Neural progenitor cell (in vitro differentiated cells): ENCODE measurements around the gene RALGAPA1. TPM values are rescaled to one million over a fixed set of nuclear protein-coding genes. Genes with fewer than 3 reads are reported as not detected.
"Not testable (repeated sequence)": the region's sequence is repeated elsewhere in the genome, so short reads cannot be mapped to it uniquely, and the experiment has no call there.

Experiments used
- DNase-seq: peaks from one replicate; pipeline ENCODE4 v3.0.0-alpha.2; 2016; ENCODE audit warnings: low spot score
- H2AFZ ChIP-seq: fragments of 200-600 bp; sonication (generic); replicated peaks from 2 replicates; pipeline ENCODE4 v1.6.1; 2016; ENCODE audit warnings: antibody characterized with exemption
- H3F3A ChIP-seq: fragments of 200-600 bp; sonication (generic); 2 replicates; pipeline ENCODE4 v1.6.1; 2016; ENCODE audit warnings: antibody characterized with exemption, low read depth
- H3K27ac ChIP-seq: fragments of 200-600 bp; sonication (generic); 2 replicates; pipeline ENCODE4 v1.5.1; 2016; ENCODE audit warnings: mild to moderate bottlenecking
- H3K27me3 ChIP-seq: fragments of 200-600 bp; sonication (generic); 2 replicates; pipeline ENCODE4 v1.6.1; 2016; ENCODE audit warnings: mild to moderate bottlenecking, moderate library complexity
- H3K36me3 ChIP-seq: fragments of 200-600 bp; sonication (generic); 2 replicates; pipeline ENCODE4 v1.5.1; 2016
- H3K4me1 ChIP-seq: fragments of 200-600 bp; sonication (generic); 2 replicates; pipeline ENCODE4 v1.6.1; 2016; ENCODE audit warnings: mixed run types
- H3K4me2 ChIP-seq: fragments of 200-600 bp; sonication (generic); 2 replicates; pipeline ENCODE4 v1.6.1; 2016
- H3K4me3 ChIP-seq: fragments of 200-600 bp; sonication (generic); 2 replicates; pipeline ENCODE4 v1.5.1; 2016
- H3K79me2 ChIP-seq: fragments of 200-600 bp; sonication (generic); 2 replicates; pipeline ENCODE4 v1.6.1; 2016; ENCODE audit warnings: low read depth
- H3K9ac ChIP-seq: fragments of 200-600 bp; sonication (generic); 2 replicates; pipeline ENCODE4 v1.6.1; 2016
- H3K9me3 ChIP-seq: fragments of 200-600 bp; sonication (generic); 2 replicates; pipeline ENCODE4 v1.5.1; 2016; ENCODE audit warnings: low read depth
- H4K20me1 ChIP-seq: fragments of 200-600 bp; sonication (generic); 2 replicates; pipeline ENCODE4 v1.6.1; 2016; ENCODE audit warnings: low read depth
- H3K27ac Mint-ChIP-seq: 3 replicates; pipeline ENCODE4 v1.8.0; 2021; ENCODE audit warnings: mixed read lengths
- H3K27me3 Mint-ChIP-seq: 2 replicates; pipeline ENCODE4 v1.8.0; 2022; ENCODE audit warnings: low read depth, mild to moderate bottlenecking, inconsistent platforms, moderate library complexity, mixed read lengths; ENCODE audit not compliant: insufficient read depth
- H3K36me3 Mint-ChIP-seq: 3 replicates; pipeline ENCODE4 v1.8.0; 2021; ENCODE audit warnings: mixed read lengths
- H3K4me1 Mint-ChIP-seq: 3 replicates; pipeline ENCODE4 v1.8.0; 2021; ENCODE audit warnings: mixed read lengths
- H3K4me3 Mint-ChIP-seq: 3 replicates; pipeline ENCODE4 v1.8.0; 2021; ENCODE audit warnings: mild to moderate bottlenecking, moderate library complexity, mixed read lengths
- H3K9me3 Mint-ChIP-seq: 3 replicates; pipeline ENCODE4 v1.8.0; 2020; ENCODE audit warnings: mixed read lengths
- EZH2 ChIP-seq: fragments of 200-600 bp; sonication (generic); IDR thresholded peaks from 2 replicates; pipeline ENCODE4 v1.6.1; 2017; ENCODE audit warnings: antibody characterized with exemption, mild to moderate bottlenecking, moderate library complexity
- EZH2phosphoT487 ChIP-seq: fragments of 200-600 bp; sonication (generic); IDR thresholded peaks from 2 replicates; pipeline ENCODE4 v1.6.1; 2017; ENCODE audit warnings: antibody characterized with exemption
- total RNA-seq: library from RNA; depleted of rRNA; stranded (reverse); fragments of >200 nt; gene quantifications from 2 replicates; pipeline ENCODE4 v1.2.3, GENCODE V29; 2015; ENCODE audit warnings: low replicate concordance
- TF ChIP-seq, protein P1 (sequence below): fragments of 200-600 bp; sonication (generic); IDR thresholded peaks from 2 replicates; pipeline ENCODE4 v1.5.1; 2017; ENCODE audit warnings: antibody characterized with exemption, mild to moderate bottlenecking

RALGAPA1 gene
- total RNA-seq, 1 donor from 2014 or later, result 31.7 TPM

DNA sequence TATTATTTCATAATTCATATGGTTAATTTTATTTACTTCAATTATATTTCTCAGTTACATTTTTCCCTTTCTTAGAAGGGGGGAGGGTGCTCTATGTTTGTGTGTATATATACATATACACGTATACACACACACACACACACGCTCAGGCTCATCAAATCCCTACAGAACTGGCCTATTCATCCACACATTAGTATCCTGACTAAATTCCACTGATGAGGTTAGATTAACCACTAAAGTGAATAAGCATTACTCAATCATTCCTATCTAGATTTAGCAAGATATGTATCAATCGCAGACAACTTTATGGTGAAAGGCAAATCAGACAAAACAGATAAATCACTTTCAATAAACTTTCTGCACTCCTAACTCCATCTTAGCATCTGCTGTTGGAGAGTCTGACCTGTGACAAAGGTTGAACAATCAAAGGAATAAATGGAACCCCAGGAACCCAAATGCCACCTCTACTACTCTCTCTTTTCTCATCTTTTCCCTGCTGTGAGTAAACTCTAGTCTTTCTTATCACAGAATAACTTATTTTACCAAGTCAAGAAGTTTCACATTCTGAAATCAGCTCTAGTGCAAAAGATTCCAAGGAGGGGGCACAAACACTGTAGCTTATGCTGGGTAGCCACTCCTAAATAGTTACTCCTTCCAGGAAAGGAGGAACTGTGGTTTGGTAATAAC, 67.6 kb downstream of the RALGAPA1 start:
- no peaks in the 10 kb centered on the region for H3K79me2 ChIP-seq
- H2AFZ ChIP-seq, result no peak overlapping the region
- H3K36me3 ChIP-seq, result no peaks in the 10 kb centered on the region
- TF ChIP-seq EZH2 (no peak), EZH2phosphoT487 (no peak)
- TF ChIP-seq, protein P1, sequence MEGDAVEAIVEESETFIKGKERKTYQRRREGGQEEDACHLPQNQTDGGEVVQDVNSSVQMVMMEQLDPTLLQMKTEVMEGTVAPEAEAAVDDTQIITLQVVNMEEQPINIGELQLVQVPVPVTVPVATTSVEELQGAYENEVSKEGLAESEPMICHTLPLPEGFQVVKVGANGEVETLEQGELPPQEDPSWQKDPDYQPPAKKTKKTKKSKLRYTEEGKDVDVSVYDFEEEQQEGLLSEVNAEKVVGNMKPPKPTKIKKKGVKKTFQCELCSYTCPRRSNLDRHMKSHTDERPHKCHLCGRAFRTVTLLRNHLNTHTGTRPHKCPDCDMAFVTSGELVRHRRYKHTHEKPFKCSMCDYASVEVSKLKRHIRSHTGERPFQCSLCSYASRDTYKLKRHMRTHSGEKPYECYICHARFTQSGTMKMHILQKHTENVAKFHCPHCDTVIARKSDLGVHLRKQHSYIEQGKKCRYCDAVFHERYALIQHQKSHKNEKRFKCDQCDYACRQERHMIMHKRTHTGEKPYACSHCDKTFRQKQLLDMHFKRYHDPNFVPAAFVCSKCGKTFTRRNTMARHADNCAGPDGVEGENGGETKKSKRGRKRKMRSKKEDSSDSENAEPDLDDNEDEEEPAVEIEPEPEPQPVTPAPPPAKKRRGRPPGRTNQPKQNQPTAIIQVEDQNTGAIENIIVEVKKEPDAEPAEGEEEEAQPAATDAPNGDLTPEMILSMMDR, result no peak
- Mint-ChIP-seq H3K4me3 (no peak overlapping the region), H3K4me1 (peaks cover 5% of the 10 kb centered on the region), H3K36me3 (peaks cover 7% of the 10 kb centered on the region), H3K9me3 (no peaks in the 10 kb centered on the region), H3K27ac (no peak overlapping the region), H3K27me3 (no peaks in the 10 kb centered on the region)
- no peak overlapping the region for H3K4me2 ChIP-seq
- no peaks in the 10 kb centered on the region for H3K27me3 ChIP-seq
- H3K9ac ChIP-seq, result no peak overlapping the region
- DNase-seq, result no peak
- no peak overlapping the region for H3K27ac ChIP-seq
- H3K9me3 ChIP-seq, result no peaks in the 10 kb centered on the region
- no peaks in the 10 kb centered on the region for H3F3A ChIP-seq
- H3K4me3 ChIP-seq, result no peak overlapping the region
- H4K20me1 ChIP-seq, result no peaks in the 10 kb centered on the region
- peaks cover 5% of the 10 kb centered on the region for H3K4me1 ChIP-seq

DNA sequence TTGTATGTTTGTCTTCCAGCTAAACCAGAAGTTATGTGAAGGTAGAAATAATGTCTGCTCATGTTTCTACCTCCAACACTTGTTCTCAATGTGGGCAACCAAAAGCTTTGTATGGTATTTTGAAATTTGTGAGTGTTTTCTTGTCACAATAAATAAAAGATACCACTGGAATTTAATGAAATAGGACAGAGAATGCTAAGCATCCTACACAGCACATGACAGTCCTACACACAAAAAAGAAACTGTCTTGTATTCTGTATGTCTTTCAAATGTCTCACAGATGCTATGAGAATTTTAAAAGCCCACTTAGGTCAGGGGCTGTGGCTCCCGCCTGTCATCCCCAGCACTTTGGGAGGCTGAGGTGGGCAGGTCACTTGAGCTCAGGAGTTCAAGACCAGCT, 68.9 kb downstream of the RALGAPA1 start:
- Mint-ChIP-seq H3K27ac (no peak overlapping the region), H3K4me1 (peaks cover 5% of the 10 kb centered on the region), H3K36me3 (peaks cover 12% of the 10 kb centered on the region), H3K4me3 (no peak overlapping the region), H3K27me3 (no peaks in the 10 kb centered on the region), H3K9me3 (peaks cover 3% of the 10 kb centered on the region)
- Histone ChIP-seq H2AFZ (no peak overlapping the region), H3K4me3 (no peak overlapping the region), H3F3A (no peaks in the 10 kb centered on the region), H3K9ac (no peak overlapping the region), H3K4me2 (no peak overlapping the region), H3K9me3 (no peaks in the 10 kb centered on the region), H4K20me1 (no peaks in the 10 kb centered on the region), H3K27me3 (no peaks in the 10 kb centered on the region), H3K36me3 (no peaks in the 10 kb centered on the region), H3K27ac (no peak overlapping the region), H3K79me2 (no peaks in the 10 kb centered on the region), H3K4me1 (peaks cover 5% of the 10 kb centered on the region)
- TF ChIP-seq EZH2 (no peak), EZH2phosphoT487 (no peak)
- TF ChIP-seq, protein P1, result no peak
- no peak for DNase-seq

- not testable (repeated sequence) for H3K27ac ChIP-seq, H2AFZ ChIP-seq, H3K79me2 ChIP-seq, H3K9me3 ChIP-seq, H3K4me1 ChIP-seq, H3K4me2 ChIP-seq, H3K4me1 Mint-ChIP-seq, H3K27me3 Mint-ChIP-seq, DNase-seq, H3K4me3 ChIP-seq, H4K20me1 ChIP-seq, H3K9ac ChIP-seq, H3K36me3 ChIP-seq, H3K4me3 Mint-ChIP-seq, H3K27ac Mint-ChIP-seq, H3F3A ChIP-seq, H3K27me3 ChIP-seq
- Mint-ChIP-seq H3K9me3 (peaks cover 17% of the 10 kb centered on the region), H3K36me3 (peaks cover 40% of the 10 kb centered on the region)
These were observed 73.9 kb downstream of the RALGAPA1 start for GRCh38 chr14:35735163-35735562.

GRCh38 chr14:35733510-35733909, 75.6 kb downstream of the RALGAPA1 start:
- H3K4me1 ChIP-seq, H3K4me3 ChIP-seq, H3F3A ChIP-seq, H3K4me3 Mint-ChIP-seq, H3K27ac Mint-ChIP-seq, H3K79me2 ChIP-seq, H3K27me3 Mint-ChIP-seq, H3K27me3 ChIP-seq, DNase-seq, H3K4me2 ChIP-seq, H3K9ac ChIP-seq, H3K9me3 ChIP-seq, H3K4me1 Mint-ChIP-seq, H2AFZ ChIP-seq, H3K27ac ChIP-seq, H4K20me1 ChIP-seq, H3K36me3 ChIP-seq: not testable (repeated sequence)
- H3K36me3 Mint-ChIP-seq, result peaks cover 42% of the 10 kb centered on the region
- H3K9me3 Mint-ChIP-seq, result peaks cover 17% of the 10 kb centered on the region
